HTERT RPE-1 (cell line): ENCODE measurements around the gene NFIA.

ENCODE experiments used
- in situ Hi-C: fragments of 300-500 bp; cut with MboI; formaldehyde crosslinking; loops from 4 replicates; pipeline ENCODE4 v1.14.3; 2020; ENCODE audit warnings: low sequenced_read_pairs

The NFIA gene

DNA sequence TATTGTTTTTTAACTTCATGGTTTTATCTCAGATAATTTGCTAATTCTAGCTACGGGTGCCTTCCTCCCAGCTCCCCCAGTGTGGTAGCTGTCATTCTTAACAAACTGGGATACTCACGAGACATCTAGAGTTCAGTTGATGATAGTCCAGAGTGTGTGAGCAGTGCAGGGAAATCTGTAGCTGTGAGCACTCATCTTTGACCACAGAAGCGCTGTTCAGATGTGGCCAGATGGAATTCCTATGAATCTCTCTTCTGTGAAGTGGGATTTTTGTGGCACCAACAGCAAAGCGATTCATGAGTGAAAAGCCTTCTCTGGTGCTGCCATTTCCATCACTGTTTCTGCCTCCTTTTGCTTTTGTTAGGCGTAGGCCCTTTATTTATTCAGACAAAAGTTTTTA lies 125.1 kb downstream of the NFIA start:
- in situ Hi-C loops = no loop called here

DNA sequence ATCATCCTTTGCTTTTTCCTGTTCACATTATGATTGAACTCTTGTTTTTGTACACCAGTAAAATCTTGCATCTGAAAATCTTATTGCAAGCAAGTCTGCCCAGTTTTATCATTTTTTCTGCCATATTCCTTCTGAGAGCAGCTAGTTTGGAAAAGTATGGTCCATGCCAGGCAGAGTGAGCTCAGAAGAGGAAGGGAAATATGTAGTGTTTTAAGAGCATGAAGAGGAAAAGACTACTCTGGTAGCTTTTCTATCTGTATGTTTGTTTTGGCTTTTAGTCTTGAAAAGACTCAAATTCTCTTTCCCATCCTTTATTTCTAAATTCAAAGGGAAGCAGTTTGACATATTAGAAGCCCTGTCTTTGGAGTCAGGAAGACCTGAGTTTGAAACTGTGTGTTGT lies 125.8 kb downstream of the NFIA start:
- in situ Hi-C loops = no loop called here

DNA sequence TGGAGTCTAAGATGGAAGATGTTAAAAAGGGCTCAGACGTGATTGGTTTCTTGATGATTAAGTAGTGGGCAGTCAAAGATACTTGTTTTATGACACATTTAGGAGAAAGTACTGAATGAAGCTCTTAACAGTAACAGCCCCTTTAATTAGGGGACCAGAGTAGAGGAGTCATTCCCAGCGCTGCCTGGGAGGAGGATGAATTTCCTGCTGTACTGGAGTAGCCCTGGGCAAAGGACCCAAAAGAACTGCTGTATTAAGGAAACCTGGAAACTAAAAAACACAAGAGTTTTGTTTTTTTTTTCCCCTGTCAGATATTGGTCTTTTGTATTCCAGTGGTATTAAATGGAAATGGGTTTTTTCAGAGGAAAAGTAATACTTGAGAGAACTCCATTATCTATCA lies 126.5 kb downstream of the NFIA start:
- in situ Hi-C loops = no loop called here

DNA sequence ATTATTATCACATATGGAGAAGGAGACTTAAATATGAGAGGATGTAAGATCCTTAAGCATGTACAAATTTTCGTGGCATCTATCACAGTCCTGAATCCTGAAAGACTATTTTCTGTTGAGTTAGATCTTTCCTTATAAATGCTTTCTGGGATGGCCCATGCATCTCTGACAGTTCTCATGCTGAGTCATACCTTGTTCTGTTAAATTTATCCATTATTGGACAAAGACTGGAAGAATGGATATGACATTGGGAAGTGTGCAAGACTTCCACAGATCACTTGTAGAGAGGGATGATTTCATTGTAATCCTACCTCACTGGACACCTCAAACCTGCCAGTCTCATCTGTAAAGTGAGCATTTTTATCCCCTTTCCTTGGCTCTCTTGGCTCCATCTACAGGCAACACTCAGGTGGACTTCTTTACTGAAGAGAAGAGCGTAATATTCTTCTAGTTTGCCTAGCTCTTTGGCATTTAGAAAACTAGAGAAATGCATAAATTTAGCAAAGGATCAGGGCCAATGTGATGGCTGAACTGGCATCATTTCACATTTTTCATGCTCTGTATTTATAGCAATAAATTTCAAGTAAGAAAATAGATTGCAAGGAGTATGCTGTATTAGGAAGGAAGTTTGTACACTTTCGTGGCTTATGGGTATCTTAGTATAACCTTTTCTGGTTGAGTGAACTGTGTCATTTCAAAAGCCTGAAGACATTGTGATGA lies 128.2 kb downstream of the NFIA start:
- in situ Hi-C loops = no loop called here

DNA sequence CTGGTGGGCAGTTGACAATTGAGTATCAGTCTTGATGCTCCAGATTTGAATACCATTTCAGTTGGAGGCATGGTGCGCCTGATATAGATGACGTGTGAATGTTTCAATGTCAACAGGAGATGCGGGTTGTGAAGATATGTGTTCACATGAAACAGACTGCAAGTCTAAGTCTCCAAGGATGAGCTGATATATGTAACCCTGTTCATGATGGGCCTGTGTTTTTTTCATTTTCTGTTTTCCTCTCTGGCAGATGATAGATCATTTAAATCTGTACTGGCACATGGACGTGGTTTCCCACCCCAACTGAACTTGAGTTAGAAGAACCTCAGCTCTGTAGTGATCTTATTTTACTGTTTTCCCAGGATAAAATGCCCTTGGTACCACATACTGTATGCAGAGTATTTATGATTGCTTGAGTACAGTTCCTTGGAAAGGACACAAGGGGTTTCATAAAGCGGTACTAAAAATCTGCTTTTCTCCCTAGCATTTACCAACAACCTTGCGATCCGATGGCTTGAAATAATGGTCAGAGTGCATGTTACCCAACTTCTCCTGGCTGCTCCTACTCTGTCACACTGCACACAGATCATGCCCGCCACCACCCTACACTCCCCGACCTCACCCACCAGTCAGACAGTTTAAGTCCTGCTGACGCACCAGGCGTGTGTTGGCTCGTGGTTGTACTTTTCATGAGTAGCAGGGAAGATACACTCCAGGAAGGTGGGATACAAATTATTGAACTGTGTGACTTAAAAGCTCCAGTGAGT lies 131.1 kb downstream of the NFIA start:
- in situ Hi-C loops = no loop called here

DNA sequence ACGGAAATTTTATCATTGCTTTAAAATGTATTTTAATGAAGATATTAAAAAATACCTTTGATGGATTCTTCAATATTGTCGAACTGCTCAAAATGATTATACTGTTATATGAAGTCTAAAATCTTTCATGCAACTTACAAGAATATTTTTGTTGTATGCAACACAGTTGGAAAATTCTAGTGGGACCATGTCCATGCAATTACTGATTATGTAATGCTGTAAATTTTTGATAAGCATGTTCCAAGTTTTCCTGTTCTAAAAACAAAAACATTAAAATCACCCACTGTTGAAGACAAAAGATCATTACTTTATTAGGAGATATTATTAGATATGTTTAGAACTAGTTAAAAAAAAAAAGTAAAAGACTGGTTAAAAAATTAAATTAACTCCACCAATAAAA lies 132.8 kb downstream of the NFIA start:
- in situ Hi-C loops = no loop called here

DNA sequence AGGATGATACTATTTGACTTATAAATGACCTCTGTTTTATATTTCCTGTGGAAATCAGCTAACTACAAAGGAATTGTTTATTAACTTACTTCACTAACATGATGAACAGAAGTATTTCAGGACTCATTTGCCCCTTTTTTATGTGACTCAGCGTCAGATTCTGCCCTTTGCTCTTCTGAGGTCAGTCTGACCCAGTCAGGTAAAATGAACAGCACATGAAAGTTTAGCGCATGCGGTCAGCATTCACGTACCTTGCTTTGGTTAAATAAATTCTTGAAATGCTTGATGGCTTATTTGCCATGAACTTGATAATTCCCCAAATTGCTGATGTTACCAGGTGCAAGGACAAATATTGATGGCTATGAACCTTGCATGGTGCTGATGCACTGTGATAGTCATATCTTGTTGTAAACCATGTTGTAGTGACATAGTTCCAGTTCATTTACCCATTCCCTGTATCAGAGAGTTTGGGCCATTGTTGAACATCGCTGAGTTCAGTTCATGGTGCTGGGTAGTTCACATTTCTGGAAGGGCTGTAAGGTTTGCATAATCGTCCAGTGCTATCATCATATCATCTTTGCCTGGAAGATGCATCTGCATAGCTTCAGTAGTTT lies 133.4 kb downstream of the NFIA start:
- in situ Hi-C loops = no loop called here

DNA sequence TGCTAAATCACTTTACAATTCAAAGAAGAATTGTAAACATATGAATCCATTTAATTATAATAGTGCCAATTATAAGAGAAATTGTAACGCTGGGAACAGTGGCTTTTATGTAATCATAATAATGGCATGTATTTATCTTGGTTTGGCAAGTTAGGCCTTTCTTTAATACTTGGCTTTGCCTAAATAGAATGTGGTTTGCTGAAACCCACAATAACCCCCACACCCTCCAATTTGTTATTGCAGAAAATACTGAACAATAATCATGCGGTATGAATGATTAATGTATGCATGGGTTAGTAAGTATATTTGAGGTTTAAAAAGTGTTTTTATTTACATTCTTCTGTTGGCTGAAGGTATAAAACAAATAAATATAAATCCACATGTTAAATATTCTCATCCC lies 138.2 kb downstream of the NFIA start:
- in situ Hi-C loops = no loop called here

DNA sequence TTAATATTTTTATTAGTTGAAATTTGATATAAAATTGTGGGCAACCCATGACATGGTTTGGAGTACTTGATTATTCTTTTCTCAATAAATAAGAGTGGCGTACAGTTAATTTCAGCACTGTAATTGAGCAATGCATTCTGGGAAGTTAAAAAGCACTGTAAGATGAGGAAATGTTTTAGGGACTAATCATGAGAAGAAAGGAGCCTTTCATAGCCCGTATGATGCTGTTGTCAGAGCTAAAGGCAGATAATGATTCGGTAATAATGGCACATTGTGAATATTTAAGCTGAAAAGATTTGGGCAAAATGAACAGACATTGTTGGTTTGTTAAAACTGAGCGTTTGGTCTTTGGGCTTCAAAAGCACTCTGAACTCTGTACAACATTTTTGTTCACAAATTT lies 139.3 kb downstream of the NFIA start:
- in situ Hi-C loops = no loop called here

DNA sequence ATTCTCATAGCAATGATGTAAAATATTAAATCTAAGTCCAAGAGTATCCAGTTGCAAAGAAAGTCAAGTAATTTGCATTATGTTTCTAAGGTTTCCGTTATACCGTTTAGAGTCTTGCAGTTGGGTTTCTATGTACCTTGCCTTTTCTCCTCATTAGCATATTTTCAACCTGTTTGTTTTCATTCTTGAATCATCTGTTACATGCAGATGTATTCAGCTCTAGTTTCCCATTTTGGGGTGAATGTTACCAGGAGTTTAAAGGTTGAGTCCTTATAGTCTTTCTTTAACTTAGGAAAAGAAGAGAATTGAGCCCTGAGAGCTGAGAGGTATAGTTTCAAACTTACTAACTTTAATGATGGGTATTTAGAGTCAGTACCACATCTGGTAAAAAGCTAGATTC lies 139.9 kb downstream of the NFIA start:
- in situ Hi-C loops = no loop called here

DNA sequence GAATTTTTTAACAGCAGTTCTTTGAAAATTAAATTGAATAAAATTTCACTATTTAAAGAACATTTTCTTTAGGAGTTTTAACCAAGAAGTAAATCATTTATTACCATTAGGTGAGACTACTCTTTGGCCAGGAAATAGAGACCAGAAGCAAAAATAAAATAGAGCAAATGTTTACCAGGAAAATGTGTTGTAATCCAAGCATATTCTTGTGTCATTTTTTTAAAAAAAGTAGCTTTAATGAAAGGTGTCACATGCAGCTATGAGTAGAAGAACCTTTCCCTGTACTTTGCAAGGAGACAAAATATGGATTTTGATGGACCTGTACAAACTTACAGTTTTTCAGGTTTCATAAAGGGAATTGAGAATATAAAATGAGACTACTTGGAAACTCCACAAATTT lies 140.8 kb downstream of the NFIA start:
- in situ Hi-C loops = no loop called here

DNA sequence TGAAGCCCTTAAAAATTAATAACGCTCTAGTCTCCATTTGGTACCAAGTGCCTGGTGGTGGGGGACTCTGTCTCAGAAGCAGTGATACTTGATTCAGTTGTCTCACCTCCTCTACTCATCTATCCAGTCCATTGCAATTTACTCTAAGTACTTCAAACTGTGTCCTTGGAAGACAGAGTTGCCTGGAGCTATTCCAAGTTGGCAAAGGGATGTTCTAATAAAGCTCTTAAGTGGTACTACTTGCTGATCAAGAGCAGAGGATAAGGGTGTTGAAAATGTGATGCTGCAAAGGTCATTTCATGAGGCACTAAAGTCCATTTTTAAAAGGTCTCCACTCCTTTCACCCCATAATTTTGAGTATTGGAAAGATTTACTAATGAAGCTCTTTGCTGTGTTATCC lies 142.2 kb downstream of the NFIA start:
- in situ Hi-C loops = no loop called here

DNA sequence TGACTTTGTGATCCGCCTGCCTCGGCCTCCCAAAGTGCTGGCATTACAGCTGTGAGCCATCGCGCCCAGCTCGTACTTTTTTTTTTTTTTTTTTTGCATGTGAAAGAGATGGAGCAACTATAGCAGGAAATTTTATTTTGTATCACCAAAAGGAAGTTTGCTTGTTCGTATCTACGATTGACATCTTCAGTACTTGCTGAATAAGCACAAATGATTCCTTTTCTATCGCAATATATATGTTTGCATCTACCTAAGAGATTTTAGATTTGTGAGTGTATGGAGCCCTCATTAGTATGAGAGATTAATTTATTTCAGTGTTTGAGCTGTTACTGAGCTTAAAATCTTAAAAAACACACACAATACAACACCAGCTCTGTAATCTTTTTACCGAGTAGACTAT lies 143.1 kb downstream of the NFIA start:
- in situ Hi-C loops = no loop called here

DNA sequence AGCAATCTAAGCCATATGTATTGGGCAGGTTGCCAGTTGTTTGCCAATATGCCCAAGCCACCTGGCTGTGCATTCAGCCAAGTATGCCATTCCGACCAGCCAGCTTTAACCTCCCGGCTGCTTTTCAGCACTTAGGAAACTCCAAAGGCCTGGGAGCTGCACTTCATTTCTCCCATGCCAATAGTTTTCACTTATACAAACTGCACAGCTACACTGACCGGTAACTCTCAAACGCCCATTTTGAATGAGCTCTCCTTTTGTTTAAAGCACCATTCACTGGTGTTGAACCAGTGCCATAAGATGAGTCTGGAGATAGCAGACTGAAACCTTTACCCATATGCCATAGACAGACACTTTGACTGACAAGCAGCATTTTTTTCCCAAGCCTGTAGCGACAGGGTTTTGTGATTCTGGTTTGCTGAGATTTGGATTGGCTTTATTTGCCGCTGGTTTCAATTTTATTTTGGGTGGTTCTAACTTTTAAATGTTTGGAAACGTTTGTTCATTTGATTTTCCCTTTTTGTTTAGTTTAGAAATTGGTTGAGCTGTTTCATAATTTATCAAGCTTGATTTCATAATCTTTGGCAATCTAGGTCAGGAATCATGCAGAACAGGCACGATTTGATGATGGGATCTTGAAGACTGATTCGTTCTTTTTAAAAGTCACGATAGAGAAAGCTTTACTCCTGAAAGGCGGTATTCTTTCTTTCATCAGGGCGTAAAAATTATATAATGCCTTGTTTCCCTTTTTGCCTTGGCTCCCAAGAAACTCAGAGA lies 144.6 kb downstream of the NFIA start:
- in situ Hi-C loops = no loop called here

DNA sequence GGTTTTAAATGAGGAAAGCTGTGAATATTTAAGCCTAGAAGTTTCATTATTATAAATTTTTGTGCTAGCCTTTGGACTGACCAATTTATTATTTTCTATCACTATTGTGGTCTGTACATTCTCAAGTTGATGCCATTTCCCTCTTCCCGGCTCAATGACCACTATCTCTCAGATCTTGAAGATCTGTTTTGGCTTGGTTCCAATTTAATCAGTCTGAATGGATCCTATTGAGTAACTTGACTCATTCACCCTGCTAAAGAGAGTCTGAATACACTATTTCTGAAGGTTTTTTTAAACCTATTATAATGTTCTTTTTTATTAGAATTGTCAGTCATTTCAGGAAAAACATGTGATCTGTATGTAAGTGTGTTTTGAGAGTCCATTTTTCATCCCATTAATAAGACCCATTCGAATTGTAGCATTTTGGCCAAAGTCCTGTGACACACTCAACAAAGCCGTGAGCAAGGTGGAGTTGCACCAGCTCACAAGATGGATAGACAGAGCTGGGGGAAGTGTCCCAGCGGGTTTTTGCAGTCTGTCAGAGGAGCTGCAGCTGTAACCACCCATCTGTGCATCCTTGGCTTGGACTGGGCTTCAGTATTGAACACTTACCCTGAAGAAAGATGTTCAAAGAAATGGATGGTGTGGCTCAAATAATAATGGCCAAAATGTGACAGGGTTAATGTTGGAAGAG lies 145.6 kb downstream of the NFIA start:
- in situ Hi-C loops = no loop called here

DNA sequence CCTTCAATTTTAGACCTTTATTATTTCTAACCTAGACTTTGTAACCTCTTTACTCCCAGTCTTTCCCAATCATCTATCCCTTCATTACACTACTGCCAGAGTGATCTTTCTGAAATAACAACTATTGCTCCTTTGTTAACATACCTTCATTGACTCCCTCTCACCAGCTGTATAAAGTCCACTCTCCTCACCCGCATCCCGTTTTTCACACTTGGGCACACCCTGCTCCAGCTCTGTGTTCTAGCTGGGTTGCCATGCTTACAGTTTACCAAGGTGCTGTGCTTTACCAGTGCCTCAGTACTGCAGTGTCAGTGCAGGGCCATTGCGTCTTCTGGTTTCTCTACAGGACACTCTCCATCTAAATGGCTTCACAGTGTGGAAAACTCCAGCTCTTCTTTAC lies 148.2 kb downstream of the NFIA start:
- in situ Hi-C loops = no loop called here

DNA sequence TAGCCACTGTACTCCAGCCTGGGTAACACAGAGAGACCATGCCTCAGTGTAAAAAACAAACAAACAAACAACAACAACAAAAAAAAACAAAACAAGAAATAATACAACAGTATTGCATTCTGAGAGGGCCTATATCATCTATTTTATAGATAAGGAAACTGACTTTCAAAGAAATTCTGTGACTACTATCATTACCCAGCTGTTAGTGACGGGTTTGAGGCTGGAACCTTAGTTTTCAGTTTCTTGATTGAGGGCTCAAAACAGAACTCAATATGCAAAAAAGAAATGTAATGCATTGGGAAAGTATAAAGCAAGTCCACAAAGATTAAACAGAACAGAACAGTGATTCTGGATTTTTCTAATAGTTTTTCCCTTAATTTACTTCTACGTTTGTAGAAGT lies 149.4 kb downstream of the NFIA start:
- in situ Hi-C loops = no loop called here

DNA sequence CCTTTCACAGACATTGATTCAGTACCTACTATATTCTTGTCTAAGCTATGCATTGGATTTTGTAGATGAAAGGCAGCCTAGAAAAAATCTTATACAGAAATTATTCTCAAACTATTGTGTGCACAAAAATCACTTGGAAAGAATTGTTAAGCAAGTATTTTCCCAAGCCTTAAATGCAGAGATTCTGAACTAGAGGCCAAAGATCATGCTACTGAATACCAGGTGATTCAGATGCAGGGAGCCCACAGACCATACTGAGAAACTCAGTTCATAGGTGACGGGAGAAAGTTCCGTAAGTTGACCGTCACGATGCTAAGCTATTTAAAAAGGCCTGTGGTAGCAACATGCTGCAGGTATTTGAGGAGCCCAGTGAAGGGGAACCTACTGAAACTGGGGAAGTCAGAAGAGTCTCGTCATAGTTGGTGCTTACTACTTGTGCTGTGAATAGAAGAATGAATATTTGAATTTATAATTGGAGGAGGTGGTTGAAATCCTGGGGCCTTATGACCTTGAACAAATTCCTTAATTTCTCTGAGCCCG lies 150.8 kb downstream of the NFIA start:
- in situ Hi-C loops = no loop called here

DNA sequence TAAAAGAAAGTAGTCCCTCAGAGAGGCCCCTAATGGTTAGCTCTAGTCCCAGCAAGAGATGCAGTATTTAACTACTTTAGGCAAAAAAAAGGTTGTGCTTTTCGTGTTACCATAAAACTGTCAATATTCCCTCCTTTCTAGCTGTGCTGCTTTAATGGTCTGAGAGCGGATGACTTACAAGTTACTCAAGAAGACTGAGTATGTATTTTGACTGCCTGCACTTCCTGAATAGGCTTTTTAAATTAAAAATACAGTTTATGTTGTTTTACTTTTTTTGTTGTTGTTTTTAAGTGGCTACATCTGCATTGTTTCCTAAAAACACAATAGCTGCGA lies 152.2 kb downstream of the NFIA start:
- in situ Hi-C loops = no loop called here

DNA sequence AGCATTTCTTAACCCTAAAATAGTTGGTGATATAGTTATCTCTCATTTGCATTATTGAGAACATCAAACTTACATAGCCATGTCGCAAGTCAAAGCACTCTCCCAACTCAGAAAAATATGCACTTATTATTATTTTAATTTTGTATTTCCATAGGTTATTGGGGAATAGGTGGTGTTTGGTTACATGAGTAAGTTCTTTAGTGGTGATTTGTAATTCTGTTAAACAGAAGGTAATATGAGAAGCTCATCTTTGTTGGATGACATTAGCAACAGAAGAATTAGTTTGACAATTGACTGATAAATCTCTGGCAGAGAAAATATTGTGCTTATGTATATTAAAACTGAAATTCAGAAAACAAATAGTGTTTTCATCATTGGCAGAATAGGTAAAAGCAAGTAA lies 154.8 kb downstream of the NFIA start:
- in situ Hi-C loops = no loop called here
